Mucosa of descending colon (tissue), 3 donors: ENCODE data around the gene KRTAP5-1. TPM values are rescaled to one million over a fixed set of nuclear protein-coding genes. Genes with fewer than 3 reads are reported as not detected.
"Not testable (repeated sequence)": the region's sequence is repeated elsewhere in the genome, so short reads cannot be mapped to it uniquely, and the experiment has no call there.

ENCODE experiments used
- ATAC-seq: fragments of 200-7000 bp; cut with Tn5 transposase; one replicate; pipeline ENCODE4 v1.9.1; 2020; ENCODE audit warnings: mild to moderate bottlenecking, moderate library complexity
- DNase-seq, 3 donors: peaks; one replicate each; pipeline ENCODE4 v3.0.0-alpha.2; 2020
- H3K36me3 ChIP-seq: fragments of 200-600 bp; one replicate; pipeline ENCODE4 v1.8.0; 2021; ENCODE audit warnings: low read depth, mild to moderate bottlenecking
- H3K4me1 ChIP-seq: fragments of 200-600 bp; one replicate; pipeline ENCODE4 v1.8.0; 2021; ENCODE audit warnings: low read depth, mild to moderate bottlenecking
- H3K4me3 ChIP-seq: fragments of 200-600 bp; one replicate; pipeline ENCODE4 v1.8.0; 2021; ENCODE audit warnings: mild to moderate bottlenecking
- H3K9me3 ChIP-seq: fragments of 200-600 bp; one replicate; pipeline ENCODE4 v1.8.0; 2021; ENCODE audit warnings: mild to moderate bottlenecking
- intact Hi-C, 2 donors: fragments of 100-400 bp; cut with DNase I in 1 of 2; cut with micrococcal nuclease in 1 of 2; formaldehyde crosslinking; loops; one replicate each; pipeline versions ENCODE4 v1.11.0 to v1.11.1; 2022; cut with DNase I, micrococcal nuclease
- total RNA-seq, 3 donors: library from RNA; stranded (reverse); fragmentation: NEBNext Ultra II Directional in 2 of 3; extraction: Animal tissue kit (Norgen Biotek cat#: 25700) in 2 of 3; gene quantifications; one replicate each; pipeline versions ENCODE4 v1.2.1 to v1.2.4, GENCODE V29; 2021 to 2023
- TF ChIP-seq, protein P1 (sequence below): fragments of 200-600 bp; IDR thresholded peaks from one replicate; pipeline ENCODE4 v1.8.0; 2022; ENCODE audit warnings: antibody characterized with exemption, mild to moderate bottlenecking
- donor health status: DM: no; HTN: no; CAD: no; lungs with moderate emphysema.
- donor health status: DM: no; HTN: no; CAD: no.
- donor health status: DM: no; HTN: yes; CAD: no.

KRTAP5-1 gene
- total RNA-seq, 3 donors from 2014 or later: not detected

DNA sequence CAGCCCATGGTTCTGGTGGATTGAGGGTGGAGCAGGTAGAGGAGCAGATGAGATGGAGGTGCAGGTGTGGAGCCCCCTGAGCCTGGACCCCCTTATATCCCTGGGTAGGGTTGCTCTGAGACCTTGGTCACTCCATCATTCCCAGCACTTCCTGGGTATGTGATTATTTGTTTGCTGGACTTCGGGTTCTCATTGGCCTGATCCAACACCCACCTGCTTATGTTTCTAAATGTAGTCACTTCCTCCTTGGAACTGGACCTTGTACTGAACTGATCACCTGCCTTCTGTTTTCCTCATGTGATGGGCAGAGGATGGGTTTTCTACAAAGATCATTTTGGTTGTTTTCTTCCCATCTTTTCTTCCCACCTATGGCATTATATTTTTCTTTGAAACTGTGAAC is 37.0 kb upstream of the KRTAP5-1 start, which contains the start of gene KRTAP5-4:
TSS of gene KRTAP5-4 (minus strand) at position 53 of the 400 bp plus-strand sequence. CDS start at position 8, 45 bp downstream.
- H3K4me1 ChIP-seq: no peaks in the 10 kb centered on the region
- H3K4me3 ChIP-seq: no peak within 1 kb of the TSS
- ATAC-seq (peak; percentile 94), DNase-seq (no peak)
- intact Hi-C loops: no loop called here
- H3K36me3 ChIP-seq: no peaks in the 10 kb centered on the region
- TF ChIP-seq, protein P1, sequence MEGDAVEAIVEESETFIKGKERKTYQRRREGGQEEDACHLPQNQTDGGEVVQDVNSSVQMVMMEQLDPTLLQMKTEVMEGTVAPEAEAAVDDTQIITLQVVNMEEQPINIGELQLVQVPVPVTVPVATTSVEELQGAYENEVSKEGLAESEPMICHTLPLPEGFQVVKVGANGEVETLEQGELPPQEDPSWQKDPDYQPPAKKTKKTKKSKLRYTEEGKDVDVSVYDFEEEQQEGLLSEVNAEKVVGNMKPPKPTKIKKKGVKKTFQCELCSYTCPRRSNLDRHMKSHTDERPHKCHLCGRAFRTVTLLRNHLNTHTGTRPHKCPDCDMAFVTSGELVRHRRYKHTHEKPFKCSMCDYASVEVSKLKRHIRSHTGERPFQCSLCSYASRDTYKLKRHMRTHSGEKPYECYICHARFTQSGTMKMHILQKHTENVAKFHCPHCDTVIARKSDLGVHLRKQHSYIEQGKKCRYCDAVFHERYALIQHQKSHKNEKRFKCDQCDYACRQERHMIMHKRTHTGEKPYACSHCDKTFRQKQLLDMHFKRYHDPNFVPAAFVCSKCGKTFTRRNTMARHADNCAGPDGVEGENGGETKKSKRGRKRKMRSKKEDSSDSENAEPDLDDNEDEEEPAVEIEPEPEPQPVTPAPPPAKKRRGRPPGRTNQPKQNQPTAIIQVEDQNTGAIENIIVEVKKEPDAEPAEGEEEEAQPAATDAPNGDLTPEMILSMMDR: no peak
- H3K9me3 ChIP-seq: no peaks in the 10 kb centered on the region

DNA sequence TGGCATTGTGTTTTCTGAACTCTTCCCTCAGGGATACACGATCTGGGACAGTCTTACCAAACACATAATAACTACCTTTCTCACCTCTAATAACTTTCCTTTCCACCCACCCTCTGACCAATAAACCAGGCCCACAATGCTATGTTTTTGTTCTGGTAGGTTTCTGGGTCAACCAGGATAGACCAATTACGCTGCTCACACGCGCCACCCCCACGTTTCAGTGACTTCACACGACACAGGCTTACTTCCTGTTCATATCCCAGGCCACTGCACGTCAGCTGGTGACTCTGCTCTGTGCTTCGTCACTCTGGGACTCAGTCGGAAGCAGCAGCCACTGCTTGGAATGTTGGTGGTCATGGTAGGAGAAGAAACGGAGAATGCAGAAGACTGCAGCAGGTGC is 34.4 kb upstream of the KRTAP5-1 start:
- Histone ChIP-seq H3K9me3 (no peaks in the 10 kb centered on the region), H3K4me3 (no peak overlapping the region), H3K4me1 (no peaks in the 10 kb centered on the region), H3K36me3 (no peaks in the 10 kb centered on the region)
- intact Hi-C loops: no loop called here
- DNase-seq: no peak
- peak; percentile 35 for ATAC-seq
- TF ChIP-seq, protein P1: no peak

DNA sequence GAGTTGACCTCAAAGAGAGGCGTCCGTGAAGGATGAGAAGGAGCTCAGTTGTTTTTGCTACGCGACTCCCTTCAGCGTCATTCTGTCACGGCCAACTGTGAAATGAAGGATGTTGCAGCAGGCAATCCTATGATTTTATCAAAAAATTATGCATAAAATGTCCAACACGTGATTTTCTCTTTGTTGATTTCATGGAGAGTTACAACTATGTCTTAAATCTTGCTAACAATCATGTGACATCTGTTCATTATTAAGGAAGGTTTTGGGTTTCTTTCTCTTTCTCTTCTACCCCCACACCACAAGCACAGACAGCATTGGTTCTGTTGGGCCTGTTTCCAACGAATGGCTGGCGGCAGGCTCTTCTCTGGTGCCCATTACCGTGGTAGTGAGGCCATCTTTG is 33.1 kb upstream of the KRTAP5-1 start:
- no peaks in the 10 kb centered on the region for H3K9me3 ChIP-seq
- DNase-seq (no peak), ATAC-seq (no peak)
- intact Hi-C loops: no loop called here
- H3K4me1 ChIP-seq: no peaks in the 10 kb centered on the region
- TF ChIP-seq, protein P1: no peak
- H3K4me3 ChIP-seq: no peak overlapping the region
- H3K36me3 ChIP-seq: no peaks in the 10 kb centered on the region

DNA sequence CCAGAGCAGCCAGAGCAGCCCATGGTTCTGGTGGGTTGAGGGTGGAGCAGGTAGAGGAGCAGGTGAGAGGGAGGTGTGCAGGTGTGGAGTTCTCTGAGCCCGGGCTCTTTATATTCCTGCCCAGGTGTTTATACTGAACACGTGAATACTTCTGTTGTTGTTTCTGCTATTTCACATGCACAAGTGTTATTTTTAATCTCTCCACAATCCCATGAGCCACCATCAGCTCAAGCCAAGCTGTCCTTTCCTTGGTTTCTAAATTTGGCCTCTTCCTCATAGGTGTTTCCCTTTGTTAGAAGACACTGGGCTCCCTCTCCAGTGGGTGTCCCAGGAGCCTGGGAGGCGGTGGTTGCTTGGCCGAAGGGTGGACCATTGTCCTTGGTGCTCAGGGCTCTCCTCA is 23.3 kb upstream of the KRTAP5-1 start, which contains the start of gene KRTAP5-3:
TSS of gene KRTAP5-3 (minus strand) at position 101 of the 400 bp plus-strand sequence. CDS start at position 23, 78 bp downstream.
- TF ChIP-seq, protein P1: no peak
- Histone ChIP-seq H3K4me3 (no peak within 1 kb of the TSS), H3K4me1 (no peaks in the 10 kb centered on the region), H3K9me3 (no peaks in the 10 kb centered on the region), H3K36me3 (no peaks in the 10 kb centered on the region)
- ATAC-seq (no peak), DNase-seq (no peak)
- intact Hi-C loops: no loop called here

DNA sequence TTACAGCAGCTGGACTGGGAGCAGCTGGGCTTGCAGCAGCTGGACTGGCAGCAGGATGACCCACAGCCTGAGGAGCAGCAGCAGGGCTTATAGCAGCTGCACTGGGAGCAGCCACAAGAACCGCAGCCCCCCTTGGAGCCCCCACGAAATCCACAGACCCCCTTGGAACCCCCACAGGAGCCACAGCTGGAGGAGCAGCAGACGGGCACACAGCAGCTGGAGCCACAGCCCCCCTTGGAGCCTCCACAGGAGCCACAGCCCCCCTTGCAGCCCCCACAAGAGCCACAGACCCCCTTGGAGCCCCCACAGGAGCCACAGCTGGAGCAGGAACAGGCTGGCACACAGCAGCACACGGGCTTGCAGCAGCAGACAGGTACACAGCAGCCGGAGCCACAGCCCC is 22.8 kb upstream of the KRTAP5-1 start:
- H3K9me3 ChIP-seq, DNase-seq, H3K36me3 ChIP-seq, intact Hi-C loops, H3K4me1 ChIP-seq, ATAC-seq, H3K4me3 ChIP-seq: not testable (repeated sequence)

DNA sequence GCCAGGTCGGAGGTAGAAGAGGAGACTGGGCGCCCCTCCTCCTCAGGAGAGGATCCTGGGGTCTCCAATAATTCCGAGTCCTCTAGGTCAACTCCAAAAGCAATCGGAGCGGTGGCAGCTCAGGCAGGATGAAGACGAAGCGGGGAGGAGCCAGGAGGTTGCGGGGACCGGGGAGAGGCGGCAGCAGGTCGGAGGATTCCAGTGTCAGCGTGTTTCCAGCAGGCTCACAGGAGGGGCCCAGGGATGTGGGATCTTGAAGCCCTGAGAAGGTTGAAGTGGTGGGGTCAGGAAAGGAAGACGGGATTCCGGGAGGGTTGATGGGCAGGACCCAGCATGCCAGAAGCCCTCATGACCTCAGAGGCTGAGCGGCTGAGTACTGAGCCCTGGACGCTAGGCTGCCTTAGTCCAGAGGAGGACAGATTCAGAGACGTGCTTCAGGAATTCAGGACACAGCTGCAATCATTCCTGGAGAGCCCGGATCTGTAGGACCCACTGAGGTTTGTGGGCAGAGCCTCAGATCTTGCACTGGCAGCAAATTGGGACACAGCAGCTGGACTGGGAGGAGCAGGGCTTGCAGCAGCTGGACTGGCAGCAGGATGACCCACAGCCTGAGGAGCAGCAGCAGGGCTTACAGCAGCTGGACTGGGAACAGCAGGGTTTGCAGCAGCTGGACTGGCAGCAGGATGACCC is 22.2 kb upstream of the KRTAP5-1 start:
- H3K9me3 ChIP-seq, intact Hi-C loops, H3K4me3 ChIP-seq, H3K36me3 ChIP-seq, ATAC-seq, H3K4me1 ChIP-seq, DNase-seq: not testable (repeated sequence)

DNA sequence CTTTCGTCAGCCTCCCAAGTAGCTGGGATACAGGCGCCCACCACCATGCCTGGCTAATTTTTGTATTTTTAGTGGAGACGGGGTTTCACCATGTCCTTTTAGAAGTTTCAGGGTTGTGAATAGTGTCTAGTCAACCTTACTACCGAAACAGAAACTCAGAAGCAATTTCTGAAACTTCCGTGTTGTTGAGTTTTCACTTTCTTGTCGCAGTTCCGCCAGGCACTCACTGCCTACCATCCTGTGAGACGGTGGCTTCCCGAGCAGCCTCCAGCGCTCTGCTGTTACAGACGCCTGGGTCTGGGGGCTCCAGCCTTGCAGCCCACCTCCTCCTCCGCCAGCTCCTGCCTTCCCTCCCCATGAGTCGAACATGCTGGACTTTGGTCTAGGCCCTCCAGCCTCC is 20.8 kb upstream of the KRTAP5-1 start:
- H3K4me3 ChIP-seq, ATAC-seq, H3K4me1 ChIP-seq, H3K9me3 ChIP-seq, H3K36me3 ChIP-seq, intact Hi-C loops, DNase-seq: not testable (repeated sequence)
